HG03442 (cell line): Measurements from ENCODE around the gene VPS11.
"Not testable (repeated sequence)": the region's sequence is repeated elsewhere in the genome, so short reads cannot be mapped to it uniquely, and the experiment has no call there.

ENCODE experiments used
- ATAC-seq: cut with Tn5 transposase; IDR thresholded peaks from one replicate; pipeline ENCODE4 v1.9.1; 2021; ENCODE audit warnings: mild to moderate bottlenecking, moderate library complexity; ENCODE audit not compliant: unreplicated experiment

Gene VPS11

DNA sequence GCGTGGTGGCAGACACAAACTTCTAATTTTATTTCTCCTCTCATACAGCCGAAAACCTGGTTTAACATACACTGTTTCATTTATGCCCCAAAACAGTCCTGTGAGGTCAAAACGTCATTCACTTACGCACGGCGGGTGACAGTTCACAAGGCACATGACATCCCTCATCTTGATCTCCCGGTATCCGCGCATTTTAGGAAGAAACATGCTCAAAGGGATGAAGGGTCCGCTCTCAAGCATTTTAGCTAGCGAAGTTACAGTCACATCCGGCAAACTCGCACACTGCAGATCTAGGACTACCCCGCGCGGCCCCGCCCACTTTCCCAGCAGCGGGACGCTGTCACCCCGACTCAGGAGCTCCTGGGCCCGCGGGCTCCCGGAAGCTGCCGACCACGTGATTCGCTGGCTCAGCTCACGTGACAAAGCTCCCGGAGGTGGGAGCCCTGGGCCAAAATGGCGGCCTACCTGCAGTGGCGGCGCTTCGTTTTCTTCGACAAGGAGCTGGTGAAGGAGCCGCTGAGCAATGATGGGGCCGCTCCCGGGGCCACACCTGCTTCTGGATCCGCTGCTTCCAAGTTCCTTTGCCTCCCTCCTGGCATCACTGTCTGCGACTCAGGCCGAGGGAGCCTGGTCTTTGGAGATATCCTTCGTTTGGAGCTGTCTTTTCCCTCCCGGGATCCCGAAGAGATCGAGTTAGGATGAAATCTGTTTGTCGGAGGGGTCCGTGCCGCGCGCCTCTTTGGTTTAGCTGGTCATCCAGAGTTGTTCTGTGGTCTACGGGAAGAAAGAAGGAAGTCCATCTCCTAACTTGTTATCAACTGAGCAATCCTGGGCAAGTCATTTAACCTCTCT, at the start of gene VPS11:
Gene VPS11 (plus strand): TSS at position 448 of the 852 bp plus-strand sequence. CDS start 6 bp downstream, at position 454.
- peak; percentile 89 for ATAC-seq

DNA sequence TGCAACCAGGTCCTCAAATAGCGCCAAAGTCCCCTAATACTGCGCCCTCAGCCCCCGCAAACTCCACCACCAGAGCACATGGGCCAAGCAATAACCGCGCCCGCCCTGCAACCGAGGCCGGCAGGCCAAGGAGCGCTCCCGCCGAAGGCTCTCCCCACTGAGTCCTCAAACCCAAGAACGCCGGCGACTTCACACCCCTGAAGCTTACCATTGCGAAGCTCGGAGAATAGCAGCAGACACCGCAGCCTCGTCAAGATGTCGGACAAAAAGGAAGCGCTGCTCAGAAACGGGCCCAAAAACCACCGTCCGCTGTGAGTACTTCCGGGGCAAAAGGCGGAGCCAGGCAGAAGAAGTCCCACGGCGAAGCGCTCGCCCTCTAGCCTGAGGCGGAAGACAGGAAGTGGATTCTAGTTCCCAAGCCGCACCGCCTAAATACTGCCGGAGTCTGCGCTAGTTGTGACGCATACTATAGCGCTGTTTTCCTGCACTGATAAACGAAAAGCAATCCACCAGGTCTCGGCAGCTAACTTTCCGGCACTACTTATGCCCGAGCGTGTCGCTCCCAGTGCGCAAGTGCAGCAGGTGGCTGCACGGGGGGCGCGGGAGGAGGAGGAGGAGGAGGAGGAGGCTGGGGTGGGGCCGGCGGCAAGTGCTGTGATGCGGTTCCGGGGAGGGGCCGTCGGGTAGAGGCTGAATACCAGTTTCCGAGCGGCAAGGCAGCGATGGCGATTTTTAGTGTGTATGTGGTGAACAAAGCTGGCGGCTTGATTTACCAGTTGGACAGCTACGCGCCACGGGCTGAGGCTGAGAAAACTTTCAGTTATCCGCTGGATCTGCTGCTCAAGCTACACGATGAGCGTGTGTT, 49.3 kb upstream of the VPS11 start, which contains the start of the genes RPS25 and TRAPPC4:
Gene RPS25 (minus strand): TSS at position 270 of the 865 bp plus-strand sequence. CDS start 59 bp downstream, at position 211.
Gene TRAPPC4 (plus strand): TSS at position 693 of the 865 bp plus-strand sequence. CDS start 30 bp downstream, at position 723.
- peak; percentile 84 for ATAC-seq

DNA sequence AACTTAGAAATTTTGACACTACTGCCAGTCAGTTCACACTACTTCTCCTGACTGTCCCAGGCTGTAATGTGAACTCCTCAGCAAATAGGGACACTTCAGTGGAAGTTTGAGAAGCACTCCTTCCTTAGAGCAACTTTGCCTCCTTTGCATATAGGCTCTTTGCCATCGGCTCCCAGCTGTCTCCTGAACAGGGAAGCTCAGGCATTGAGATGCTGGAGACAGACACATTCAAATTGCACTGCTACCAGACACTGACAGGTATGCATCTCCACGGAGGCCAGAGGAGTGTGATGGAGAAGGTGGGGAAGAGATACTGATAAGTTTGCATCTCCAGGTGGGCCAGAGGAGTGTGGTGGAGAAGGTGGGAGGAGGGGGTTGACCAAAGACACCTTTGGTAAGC, 47.6 kb upstream of the VPS11 start:
- ATAC-seq: no peak

DNA sequence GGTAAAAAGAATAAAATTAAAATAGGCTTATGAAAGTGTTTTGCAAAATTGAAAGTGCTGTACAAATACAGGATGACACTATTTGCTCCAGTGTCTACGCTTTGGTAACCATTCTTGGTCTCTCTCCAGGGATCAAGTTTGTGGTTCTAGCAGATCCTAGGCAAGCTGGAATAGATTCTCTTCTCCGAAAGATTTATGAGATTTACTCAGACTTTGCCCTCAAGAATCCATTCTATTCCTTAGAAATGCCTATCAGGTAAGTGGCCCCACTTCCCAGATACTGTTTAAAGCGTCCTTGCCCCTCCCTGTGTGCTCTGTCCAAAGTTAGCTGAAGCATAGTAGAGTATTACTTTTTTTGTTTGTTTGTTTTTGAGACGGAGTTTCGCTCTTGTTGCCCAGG, 46.0 kb upstream of the VPS11 start:
- no peak for ATAC-seq

DNA sequence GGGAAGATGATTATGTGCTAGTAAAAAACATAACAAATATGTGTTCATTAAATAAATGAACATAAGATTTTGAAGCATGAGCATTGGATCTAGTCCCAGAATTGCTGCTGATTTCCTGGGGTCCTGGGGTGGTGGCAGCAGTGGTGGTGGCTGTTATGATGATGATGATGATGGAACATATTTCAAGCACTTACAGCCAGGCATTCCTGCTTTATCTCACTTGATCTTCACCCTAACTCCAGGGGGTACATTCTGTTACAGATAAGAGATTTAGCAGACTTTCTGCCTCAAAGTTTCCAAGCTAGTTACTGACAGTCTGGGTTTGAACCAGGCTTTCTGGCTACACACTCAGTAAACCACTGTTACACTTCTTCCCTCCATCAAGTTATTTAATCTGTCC, 43.9 kb upstream of the VPS11 start:
- ATAC-seq: no peak

DNA sequence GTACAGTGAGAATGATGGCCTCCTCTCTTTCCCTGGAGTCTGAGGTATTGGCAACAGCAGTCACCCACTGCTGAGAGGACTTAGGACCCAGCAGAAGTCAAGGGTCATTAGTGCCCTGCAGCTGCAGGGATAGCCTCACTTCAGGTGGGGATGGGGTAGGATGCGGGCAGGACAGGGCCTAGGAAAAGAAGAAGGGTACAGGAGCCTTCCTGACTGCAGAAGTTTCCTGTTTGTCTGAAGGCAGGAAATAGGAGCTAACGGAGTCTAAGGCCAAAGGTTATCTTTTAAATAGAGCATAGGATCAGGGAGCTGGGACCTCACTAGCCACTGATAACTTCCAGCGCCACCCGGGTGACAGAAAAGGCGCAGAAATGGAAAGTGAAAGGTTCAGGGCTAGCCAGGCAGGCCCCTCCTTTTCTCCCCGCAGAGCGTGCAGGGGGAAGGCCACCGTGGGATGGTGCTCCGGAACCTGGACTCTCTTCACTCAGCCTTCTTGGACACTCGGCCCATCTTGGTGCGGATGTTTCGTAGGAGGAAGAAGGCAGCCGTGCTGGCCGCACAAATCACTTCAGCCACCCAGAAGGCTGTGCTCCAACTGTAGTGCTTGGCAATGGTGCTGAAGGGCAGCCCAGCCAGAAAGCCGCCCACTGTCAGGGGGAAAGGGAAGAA, 43.1 kb upstream of the VPS11 start:
- no peak for ATAC-seq

DNA sequence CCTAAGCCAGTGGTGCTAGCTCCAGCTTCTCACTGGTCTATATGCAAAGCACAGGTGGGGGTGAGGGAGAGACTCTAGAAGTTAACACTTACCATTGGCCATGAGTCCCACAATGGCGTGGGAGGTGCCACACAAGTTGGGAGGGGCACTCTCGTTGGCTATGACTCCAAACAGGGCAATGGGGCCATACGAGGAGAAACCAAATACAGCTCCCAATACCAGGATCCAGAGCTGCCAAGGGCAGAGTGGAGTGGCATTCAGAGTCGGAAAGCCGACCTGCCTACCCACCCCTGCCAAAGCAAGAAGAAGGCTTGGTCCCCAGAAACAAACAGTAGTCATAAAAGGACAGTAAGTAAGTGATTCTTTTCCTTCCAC, 42.5 kb upstream of the VPS11 start:
- no peak for ATAC-seq

DNA sequence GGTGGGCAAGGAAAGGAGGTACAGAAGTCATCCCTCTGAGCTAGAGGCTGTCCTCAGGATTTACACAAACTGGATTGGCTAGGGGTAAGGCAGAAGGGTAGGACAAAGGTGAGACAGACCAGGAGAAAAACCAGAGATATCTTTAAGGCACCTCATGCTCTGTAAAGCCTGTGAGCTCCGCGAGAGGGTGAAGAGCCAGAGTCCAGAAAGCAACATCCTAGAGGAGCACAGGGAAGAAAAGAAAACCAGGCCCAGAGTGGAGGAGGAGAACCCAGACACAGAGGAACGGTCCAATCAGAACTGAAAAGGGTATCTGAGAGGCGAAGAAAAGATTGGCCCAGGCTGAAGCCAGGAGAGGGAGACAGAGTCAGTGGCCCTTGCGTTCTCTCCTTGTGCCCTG, 42.1 kb upstream of the VPS11 start:
- no peak for ATAC-seq

DNA sequence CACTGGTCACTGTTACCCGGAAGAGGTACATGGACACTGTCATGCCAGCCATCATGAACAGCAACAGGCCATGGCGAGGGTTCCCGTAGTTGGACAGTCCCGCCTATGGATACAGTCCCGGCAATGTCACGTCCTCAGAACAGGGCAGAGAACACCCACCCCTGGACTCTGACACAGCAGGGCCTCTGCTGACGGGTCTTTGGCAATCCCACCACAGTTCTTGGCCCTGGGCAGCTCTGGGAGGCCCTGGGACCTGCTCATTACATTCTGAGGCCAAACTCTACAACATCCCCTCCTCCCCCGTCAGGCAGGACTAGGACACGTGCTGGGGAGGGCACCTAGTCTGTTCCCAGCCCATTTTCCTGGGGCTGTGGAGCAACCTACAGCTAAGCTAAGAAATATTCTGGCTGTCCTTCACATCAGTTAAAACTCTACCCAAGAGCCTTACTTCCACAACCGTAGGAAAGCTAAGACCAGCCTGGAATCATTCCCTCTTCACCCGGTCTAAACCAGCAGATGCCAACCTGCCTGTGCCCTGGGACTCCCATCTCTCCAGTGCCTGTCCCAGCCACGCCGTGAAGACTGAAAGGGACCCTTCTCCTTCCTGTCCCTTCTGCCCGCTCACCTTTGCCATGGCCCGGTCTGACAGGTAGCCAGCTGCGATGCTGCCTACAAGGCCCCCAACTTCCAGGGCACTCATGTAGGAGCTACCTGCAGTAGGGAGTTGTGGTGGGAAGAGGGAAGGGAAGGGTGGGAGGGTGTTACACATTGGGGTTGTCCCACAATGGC, 41.4 kb upstream of the VPS11 start:
- ATAC-seq: no peak

DNA sequence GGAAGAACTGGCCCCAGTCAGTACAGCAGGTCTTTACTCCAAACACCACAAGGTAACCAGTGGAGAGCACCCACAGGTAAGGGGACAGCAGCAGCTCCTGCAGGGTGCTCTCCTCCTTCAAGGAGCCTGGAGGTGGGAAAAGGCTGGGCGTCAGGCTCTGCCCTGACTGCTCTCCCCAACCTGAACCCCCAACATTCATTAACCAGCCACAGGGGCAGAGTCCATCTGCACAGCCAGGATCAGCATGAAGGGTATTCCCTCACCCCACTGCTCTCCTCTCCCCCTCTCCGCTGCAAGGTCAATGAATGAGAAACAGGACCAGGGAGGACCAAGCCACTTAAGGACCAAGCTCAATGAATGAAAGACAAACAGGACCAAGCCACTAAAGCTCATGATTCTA, 40.6 kb upstream of the VPS11 start:
- ATAC-seq: no peak

DNA sequence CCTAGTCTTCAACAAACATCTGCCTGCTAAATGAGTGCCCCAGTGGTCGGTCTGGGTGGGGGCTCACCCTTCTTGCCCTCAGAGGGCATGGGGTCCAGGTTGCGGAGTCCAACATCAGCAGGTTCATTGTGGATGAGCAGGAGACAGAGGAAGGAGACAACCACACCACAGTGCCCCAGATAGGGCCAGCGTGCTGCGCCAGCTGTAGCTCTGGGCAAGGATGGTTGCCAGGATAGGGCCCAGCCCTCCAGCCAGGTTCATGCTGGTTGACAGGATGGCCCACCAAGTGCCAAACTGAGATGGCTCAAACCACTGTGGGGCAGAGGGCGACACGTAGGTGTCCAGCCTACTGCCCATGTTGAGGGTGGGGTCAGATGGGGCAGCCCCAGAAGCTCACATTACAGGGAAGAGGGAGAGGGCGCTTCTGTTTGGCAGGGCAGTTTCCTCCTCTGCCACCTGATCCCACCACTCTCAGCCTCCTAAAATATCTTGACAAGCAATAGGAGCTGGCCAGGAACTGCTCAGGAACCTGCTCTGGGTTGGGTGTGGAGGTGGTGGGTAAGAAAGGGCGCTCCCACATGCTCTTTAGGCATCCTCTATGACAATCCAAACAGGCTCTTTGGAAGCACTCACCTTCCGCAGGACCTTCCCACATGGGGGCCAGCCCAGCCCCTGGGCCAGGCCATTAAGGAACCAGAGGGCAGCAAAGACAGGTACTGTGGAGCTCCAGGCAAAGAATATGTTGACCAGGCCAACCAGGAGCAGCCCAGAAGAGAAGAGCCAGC, 39.9 kb upstream of the VPS11 start:
- ATAC-seq: no peak

DNA sequence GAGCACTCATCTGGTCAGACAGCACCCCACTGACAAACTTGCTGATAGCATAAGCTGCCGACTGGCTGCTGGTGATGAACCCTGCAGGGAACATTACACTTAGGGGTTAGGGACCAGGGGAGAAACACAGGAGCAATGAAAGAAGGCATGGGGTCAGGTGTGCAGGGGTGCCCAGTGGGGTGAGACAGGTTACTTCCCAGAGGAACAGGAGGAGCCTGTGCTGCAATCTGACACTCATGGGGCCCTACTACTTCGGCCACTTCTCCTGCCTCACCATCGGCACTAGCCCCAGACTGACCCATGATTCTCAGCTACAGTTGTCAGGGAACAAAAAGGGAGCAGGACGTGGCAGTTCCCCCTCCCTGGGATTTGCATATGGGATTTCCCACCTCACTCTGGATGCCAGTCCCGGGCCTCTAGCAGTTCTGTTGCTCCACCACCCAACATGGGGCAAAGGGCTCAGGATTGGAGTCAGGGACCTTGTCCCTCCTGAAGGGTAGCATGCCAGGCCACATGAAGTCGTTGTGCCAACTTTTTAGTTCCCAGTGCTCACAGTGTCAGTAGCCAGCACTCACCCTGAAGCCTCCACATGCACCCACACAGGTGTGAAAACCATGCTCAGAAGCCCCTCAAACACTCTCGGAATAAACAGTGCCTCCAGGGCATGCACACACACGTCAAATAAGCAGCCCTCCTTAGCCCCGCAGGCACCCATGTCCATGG, 39.1 kb upstream of the VPS11 start:
- no peak for ATAC-seq

DNA sequence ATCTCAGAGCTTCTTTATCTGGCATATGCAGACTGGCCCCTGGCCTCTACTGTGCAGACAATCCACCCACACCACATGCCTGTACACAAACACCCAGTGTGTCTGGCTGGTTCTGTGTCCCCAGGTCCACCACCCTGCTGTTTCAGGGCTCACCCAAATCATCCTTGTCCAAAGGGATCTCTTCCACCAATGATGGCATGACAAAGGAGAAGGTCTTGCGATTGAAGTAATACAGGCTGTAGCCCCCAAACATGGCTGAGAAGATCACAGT, 38.6 kb upstream of the VPS11 start:
- no peak for ATAC-seq

DNA sequence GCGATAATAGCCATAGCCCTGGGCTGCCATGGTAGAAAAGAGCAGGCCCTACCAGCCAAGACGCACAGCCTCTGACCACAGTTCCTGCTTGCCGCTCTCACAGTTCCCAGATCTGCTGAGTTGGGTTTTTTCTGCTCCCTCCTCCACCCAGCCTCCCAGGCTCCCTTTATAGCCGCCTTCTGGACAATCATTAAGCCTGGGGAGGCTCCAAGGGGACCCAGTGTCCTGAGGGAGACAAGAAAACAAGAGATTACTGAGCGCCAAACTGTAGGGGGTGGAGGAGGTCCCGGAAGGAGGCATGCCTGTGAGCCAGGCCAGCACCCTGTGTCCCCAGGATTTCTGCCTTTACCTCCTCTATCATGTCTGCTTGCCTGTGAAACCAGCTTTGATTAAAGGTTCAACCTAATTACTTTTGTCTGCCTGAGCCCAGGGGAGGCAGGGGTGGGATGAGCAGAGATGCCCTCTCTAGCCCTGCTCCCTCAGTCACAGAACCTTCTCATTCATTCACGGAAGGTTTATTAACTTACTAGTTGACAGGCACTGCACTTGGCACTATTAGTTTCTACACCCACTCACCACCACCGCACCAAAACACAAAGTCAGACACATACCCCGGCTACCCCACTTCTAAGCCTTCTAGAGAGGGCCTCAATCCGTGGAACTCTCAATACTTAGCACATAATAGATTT, 38.1 kb upstream of the VPS11 start:
- peak; percentile 1 for ATAC-seq

DNA sequence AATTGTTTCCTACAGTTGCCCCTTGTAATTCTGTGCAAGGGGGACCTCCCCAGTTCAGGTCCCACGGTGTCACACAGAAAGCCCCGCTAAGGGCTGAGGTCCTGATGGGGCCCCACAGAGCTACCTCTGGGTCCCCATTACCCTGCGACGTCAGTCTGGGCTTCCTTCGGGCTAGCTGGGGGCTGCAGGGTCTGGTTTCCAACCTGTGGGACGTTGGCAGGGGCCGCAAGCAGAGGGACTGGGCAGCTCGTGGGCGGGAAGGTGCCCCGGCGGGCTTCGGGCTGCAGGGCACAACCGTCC, 37.6 kb upstream of the VPS11 start:
- ATAC-seq: peak; percentile 7

DNA sequence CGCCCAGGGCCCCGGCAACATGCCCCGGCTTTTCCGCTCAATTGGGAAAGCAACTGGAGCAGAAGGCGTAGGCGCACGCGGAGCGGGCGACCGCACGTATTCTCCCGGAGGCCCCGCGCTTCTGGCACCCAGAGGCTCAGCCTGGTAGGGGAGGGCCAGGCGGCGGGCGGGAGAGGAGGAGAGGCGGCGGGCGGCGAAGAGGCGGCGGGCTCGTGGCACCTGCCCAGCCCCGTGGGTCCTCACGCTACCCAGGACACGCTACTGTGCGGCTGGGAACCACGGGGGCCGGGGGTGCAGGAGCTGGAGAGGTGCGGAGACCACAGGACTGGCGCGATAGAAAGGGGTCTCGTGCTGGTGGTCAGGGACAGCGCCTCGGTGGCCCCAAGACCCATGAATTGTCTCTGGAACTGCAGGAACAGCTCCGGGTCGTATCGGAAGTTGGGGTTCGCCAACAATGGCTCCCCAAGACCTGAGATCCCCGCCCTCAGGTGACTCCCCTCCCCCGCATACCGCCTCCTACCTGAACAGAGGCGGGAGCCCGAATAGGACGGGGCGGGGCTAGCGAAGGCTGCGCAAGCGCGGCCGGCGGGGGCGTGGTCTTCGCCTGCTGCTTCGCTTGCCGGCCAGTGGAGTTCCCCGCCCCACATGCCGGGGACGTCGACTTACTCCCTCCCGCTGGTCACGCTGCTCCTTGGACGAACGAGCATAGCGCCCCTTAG, 37.1 kb upstream of the VPS11 start, which contains the start of gene SLC37A4:
Gene SLC37A4 (minus strand): TSS at position 549 of the 719 bp plus-strand sequence.
- peak; percentile 90 for ATAC-seq

DNA sequence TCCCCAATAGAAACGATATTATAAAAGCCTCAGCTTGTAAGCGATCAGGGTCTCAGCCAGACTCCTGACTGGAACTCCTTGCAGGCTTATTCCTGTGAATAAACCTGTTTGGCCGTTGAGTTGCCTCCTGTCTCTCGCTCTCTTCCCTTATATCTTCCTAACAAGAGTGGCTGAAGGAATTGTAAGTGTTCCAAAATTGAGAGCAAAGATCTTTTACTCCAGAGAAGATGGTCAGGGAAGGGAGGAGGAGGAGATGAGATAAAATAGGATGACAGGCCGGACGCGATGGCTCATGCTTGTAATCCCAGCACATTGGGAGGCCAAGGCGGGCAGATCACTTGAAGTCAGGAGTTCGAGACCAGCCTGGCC, 35.7 kb upstream of the VPS11 start:
- no peak for ATAC-seq

DNA sequence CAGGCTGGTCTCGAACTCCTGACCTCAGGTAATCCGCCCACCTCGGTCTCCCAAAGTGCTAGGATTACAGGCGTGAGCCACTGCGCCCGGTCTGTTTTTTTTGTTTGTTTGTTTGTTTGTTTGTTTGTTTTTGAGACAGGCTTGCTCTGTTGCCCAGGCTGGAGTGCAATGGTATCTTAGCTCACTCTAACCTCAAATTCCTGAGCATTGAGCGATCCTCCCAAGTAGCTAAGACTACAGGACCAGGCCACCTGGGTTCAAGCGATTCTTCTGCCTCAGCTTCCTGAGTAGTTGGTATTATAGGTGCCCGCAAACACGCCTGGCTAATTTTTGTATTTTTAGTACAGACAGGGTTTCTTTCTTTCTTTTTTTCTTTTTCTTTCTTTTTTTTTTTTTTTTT, 34.2 kb upstream of the VPS11 start:
- ATAC-seq: not testable (repeated sequence)
